H54 (cell line): ENCODE data around the gene ODAD3.
A peak's percentile ranks its signal among the peaks of the same experiment; 100 is the strongest.
"Not testable (repeated sequence)": the region's sequence is repeated elsewhere in the genome, so short reads cannot be mapped to it uniquely, and the experiment has no call there.

Experiments used
- DNase-seq: peaks from one replicate; pipeline ENCODE4 v3.0.0; 2011; ENCODE audit warnings: low spot score, mixed read lengths; ENCODE audit not compliant: insufficient read length
- FAIRE-seq: peaks from 3 replicates; lab custom pipeline; 2011; peaks lifted over from hg19 to GRCh38; lab: Jason Lieb, UNC
- POLR2A ChIP-seq: IDR thresholded peaks from 2 replicates; pipeline ENCODE4 v1.6.1; 2011; ENCODE audit warnings: low read depth, mild to moderate bottlenecking, low read length

Gene ODAD3

DNA sequence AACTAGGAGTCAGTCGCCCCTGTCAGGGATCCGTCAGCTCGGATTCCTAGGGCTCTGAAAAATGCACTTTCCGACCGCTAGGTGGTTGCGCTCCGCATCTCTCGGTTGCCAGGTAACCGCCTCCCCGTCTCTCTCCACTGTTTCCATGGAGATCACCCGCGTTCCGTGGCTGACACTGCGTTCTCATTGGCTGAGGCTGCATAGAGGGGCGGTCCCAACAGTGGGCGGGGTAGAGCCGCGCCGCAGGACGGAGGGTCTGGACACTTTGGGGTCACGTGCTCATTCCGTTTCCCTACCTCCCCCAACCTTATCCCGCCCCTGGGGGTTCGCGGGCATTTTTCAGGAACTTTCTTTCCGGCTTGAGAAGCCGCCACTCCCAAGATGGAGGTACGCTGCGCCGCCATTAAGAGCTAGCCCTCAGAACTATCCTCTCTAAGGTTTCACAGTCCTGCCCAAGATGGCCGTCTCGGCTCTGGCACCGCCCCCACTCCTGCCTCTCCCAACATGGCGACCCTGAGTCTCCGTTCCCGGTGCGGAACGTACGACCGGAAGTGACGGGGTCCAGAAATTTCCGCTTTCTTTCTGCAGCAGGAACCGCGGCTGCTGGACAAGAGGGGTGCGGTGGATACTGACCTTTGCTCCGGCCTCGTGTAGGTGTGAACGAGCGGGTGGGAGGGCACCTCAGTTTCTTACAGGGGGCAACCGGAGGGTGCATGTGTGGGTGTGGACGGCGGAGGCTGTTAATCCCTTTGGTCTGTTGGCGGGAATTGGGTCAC is at the start of gene ODAD3, which contains the start of gene PRKCSH:
TSS of gene ODAD3 (minus strand) at position 65 of the 776 bp plus-strand sequence. CDS start 105 bp downstream, outside the sequence.
TSS of gene PRKCSH (plus strand) at position 579 of the 776 bp plus-strand sequence. CDS start 483 bp downstream, outside the sequence.
- peak; percentile 62 for FAIRE-seq
- peak; percentile 94 for DNase-seq
- peak; percentile 74 for TF ChIP-seq POLR2A

DNA sequence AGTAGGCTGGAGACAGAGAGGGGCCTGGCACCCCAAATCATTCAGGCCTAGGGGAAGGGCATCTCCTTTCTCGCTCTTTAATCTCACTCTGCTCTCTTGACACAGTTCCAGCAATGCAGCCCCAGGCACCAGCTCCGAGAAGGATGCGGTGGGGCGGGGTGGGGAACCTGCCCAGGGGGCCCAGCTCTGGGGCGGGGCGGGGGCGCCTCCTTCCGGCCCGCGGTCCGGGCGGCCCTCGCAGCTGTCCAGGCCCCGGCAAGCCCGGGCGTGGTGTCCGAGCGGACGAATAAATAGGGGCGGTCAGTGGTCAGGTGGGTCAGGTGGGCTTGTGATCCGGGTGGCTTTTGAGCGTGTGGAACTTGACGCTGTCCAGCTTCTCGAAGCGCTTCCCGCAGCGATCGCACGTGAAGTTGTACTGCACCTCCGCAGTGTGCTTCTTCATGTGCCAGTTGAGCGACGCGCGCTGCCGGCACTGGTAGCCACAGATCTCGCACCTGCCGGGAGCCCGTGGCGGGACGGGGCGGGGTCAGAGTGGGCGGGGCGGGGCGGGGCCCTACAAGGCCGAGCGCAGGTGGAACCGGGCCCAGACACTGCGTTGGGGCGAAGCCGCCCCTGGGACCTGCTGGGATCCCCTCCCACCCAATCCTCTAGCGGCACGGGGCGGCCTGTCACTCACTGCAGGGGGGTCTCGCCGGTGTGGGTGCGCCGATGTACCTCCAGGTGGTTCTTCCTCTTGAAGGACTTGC is 48.6 kb upstream of the ODAD3 start:
- TF ChIP-seq POLR2A = no peak
- FAIRE-seq (no peak), DNase-seq (no peak)

DNA sequence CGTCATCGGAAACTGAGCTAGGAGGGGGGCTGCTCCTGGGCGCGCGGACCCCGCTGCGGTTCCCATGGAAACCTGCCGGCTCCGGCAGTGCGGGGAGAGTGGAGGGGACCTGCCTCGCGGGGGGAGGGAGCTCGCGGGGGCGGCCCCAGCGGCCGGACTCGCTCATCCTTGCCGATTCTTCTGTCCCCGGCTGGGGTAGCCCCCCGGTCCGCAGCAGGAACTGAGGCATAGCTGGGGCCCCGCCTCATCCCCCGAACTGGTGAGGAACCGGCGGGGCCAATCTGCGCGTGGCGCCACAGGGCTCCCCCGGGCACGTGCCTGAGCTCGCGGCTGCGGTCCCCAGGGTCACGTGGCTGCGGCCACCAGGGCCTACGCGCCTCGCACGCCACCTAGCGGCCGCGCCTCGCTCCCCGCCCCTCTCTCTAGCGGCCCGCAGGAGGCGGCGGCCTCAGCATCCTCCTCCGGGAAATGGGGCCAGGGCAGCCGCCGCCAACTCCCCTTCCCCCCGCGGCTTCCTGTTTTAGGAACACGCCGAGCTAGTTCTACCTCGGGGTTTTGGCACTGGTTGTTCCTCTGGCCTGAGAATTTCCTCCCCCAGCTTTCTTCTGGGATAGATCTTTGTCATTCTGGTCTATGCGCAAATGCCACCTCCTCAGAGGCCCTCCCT is 47.6 kb upstream of the ODAD3 start:
- no peak for FAIRE-seq

DNA sequence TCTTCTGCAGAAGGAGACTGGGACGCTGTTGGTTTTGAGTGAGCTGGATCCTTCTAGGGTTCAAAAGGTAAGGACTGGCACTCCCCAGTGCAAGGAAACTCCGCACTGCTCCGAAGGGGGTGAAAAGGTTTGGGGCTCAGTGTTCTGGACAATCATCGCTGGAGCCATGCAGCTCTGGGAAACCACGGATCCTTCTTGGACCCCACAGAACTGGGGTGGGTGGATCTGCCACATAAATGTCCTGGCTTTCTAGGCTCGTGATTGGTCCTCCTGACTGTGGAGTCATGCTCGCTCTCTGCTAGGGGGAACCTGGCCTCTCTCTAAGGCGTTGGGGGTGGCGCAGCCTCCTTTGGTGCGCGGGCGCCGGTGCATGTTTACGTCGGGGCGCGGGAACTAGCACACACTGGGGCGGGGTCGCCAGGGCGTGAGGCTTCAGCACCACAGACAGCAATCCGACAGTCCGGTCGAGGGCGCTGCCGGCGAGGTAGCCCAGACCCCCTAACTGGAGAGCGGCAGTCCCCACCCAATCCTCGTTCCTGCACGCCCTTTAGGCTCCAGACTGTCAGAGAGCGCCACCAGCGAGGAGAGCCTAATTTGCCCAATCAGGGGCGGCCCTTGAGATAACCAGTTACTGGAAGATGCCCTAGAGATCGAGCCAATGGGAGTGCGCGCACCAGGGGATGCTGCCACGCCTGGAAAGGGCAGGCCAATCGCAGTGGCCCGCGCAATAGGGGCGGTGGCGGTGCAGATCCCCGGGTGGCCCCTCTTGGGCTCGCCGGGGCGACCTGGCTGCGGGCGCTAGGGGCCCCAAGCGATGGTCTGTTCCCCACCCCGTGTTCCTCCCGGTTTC is 46.8 kb upstream of the ODAD3 start:
- FAIRE-seq = peak; percentile 60
- TF ChIP-seq POLR2A = peak; percentile 33; the same call in 1 of the 2 replicates
- peak; percentile 98 for DNase-seq

More for the DNA sequence above, 47.6 kb upstream of the ODAD3 start:
- peak; percentile 98 for DNase-seq
- 0 out of 2 replicates have a peak, but pooled peaks have one; percentile 23 for TF ChIP-seq POLR2A

DNA sequence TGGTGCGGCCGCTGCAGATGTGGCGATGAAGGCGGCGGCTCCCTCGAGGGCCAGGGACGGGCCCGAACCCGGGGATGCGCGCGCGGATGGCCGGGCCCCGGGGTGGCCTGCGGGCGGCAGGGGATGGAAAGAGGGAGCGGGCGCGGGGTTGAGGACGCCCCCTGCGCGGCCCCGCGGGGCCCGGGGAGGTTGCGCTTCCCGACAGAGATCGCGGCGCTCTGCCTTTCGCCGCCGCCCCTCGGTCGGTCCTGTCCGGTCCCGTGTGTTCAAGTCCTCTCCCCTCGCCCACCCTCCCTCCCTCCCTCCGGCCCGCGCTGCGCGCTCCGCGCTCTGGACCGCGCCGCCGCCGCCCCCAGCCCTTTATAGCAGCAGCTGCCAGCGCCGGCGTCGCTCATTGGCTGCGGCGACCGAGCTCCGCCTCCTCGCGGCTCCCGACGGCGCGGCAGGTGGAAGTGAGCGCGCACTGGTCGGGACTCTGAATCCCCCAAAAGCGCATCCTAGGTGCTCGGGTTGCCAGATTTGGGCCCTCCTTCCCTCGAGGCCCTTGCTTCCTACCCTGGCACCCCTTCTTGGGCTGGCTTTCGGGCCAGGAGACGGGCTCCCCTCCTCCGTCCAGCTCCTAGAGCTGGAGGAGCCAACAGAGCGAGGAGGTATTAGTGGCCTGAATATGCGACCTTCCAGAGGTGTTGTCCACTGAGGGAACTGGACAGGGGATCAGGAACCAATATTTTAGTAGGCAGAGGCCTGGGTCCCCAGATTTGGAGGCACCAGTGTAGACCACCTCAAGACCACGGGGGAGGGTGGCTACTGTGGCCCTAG is 46.0 kb upstream of the ODAD3 start, which contains the start of gene ELAVL3:
TSS of gene ELAVL3 (minus strand) at position 332 of the 819 bp plus-strand sequence. CDS start 438 bp downstream, outside the sequence.
- DNase-seq (no peak), FAIRE-seq (no peak)
- no peak for TF ChIP-seq POLR2A

DNA sequence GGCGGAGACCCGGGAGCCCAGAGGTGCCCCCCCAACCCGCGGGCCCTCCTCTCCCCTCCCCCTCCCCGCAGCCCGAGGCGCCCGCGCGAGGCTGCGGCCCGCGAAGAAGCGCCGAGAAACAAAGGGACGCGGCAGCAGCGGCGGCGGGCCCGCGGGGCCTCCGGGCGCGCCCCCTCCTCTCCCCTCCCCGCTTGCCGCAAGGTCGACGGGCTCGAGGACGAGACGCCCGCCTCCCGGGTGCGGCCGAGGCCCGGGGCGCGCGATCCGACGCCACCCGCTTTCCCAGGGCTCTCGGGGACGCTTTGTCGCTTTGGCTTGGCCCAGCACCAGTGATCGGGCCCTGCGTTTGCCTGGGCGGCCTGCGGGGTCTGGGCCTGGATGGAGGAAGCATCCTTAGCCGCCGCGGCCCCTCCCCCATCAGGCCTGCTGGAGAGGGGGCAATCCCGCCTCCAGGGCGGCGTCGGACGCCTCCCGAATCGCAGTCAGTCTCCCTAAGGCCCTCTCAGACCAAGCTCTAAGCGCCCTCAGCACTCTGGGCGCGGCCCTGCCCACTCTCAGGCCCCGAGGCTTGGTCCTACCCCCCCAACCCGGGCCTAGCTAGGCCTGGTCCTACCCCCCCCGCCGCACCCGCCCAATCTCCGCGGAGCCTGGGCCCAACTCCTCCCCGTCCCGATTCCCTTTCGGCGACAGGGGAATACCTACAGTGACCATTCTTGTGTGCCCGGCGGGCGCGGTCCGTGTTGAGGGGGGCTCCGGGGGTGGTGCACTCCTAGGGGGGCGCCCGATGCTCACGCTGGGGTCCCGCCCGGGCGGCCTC is 45.2 kb upstream of the ODAD3 start:
- FAIRE-seq (no peak), DNase-seq (no peak)
- no peak for TF ChIP-seq POLR2A

DNA sequence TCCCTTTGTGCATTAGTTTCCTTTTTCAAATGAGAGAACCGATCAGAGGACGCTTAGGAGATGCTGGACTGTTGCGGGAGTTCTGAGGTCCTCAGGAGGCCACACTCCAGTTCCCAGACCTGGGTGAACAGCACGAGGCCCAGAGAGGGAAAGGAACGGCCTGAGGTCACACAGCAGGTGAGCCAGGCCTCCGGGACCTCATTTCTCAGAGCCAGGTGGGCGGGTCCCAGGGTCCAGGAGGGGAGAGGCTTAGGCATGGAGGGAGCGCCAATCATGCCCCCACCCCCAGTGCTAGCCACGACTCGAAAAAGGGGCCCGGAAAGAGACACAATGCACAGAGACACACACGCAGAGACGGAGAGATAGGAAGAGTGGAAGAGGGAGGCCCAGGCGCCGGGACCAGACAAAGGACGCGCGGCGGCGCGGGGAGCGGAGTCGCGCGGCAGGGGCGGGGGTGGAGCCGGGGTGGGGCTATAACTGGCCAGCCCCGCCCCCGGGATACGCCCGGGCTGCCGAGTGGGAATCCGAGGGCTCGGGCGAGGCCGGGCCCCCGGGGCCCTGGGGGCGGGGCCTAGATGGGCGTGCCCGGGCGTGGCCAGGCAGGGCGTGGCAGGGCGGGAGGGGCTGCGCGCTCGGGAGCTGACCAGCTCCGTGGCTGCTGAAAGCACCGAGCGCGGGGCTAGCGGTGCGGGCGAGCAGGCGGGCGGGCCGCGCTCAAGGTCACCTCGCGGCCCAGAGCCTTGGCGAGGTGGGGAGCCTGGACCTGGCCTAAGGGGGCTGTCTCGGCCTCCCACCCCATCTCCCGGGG is 44.4 kb upstream of the ODAD3 start:
- DNase-seq = no peak
- TF ChIP-seq POLR2A = no peak
- no peak for FAIRE-seq

DNA sequence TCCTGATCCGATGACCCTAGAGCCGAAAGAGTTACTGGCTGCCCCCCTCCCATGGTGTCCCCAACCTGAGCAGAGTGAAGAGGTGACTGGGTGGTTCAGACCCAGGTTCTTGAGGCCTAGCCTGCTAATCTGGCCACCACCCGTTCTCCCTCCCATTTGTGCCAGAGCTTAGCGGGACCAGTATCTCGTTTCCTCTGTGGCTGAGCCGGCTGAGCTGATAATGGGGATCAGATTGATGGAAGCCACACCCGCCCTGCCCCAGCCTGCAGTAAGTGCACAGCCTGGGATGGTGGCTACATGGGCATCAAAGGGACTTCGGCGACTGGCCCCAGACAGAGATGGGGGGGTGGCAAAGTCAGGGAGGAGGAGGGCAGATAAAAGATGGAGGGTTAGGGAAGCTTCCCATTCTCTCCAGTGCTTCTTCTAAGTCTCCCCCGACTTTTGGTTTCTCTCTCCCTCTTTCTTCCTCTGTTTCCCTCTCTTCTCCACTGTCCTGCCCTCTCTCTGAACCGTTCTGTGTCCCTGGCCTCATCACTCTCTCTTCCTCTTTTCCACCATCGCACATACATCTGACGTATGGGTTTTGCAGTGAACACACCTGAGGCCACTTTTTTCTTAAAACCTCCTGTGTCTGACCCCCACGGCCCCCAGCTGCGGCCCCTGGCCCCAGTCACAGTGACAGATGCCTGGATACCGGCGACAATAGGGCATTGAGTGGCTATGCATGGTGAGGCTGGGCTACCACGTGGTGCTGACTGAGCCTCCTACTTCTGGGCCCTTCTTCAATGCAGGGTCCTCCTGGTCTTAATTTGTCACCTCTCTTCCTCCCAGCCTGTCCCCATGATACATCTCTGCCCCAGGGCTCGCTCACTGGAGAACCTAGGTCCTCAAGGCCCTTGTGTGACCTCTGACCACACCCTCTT is 43.5 kb upstream of the ODAD3 start:
- FAIRE-seq (no peak), DNase-seq (no peak)
- no peak for TF ChIP-seq POLR2A

DNA sequence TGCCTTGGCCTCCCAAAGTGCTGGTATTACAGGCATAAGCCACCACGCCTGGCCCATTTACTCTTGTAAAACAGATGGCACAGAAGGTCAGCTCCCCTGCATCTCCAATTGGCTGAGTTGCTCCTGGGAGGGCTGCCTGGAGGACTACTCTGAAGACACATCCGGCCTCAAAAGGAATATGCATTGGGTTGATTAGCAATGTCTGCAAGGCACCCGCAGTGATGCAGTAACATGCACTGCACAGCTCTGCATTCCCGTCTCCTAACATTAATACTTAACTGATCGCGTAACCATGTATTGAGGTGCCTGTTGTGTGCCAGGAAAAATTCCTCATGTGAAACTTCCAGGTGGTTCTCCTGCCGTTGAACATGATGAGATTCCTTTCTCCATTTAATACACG is 40.9 kb upstream of the ODAD3 start:
- FAIRE-seq = no peak
- no peak for TF ChIP-seq POLR2A

DNA sequence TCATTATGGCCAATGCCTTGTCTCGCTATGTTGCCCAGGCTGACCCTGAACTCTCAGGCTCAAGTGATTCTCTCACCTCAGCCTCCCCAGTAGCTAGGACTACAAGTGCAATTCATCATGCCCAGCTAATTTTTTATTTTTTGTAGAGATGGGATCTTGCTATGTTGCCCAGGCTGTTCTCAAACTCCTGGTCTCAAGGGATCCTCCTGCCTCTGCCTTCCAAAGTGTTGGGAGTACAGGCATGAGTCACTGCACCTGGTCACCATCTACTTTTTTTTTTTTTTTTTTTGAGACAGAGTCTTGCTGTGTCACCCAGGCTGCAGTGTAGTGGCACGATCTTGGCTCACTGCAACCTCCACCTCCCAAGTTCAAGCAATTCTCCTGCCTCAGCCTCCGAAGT is 40.4 kb upstream of the ODAD3 start:
- FAIRE-seq, DNase-seq: not testable (repeated sequence)

More for the DNA sequence above, 40.9 kb upstream of the ODAD3 start:
- DNase-seq = no peak
